HG03135 (cell line): ENCODE data around the gene EPHA2.
"Not testable (repeated sequence)": the region's sequence is repeated elsewhere in the genome, so short reads cannot be mapped to it uniquely, and the experiment has no call there.

Source experiments
- ATAC-seq: cut with Tn5 transposase; IDR thresholded peaks from one replicate; pipeline ENCODE4 v1.9.1; 2021; ENCODE audit warnings: mild to moderate bottlenecking, moderate library complexity; ENCODE audit not compliant: unreplicated experiment

Gene EPHA2

DNA sequence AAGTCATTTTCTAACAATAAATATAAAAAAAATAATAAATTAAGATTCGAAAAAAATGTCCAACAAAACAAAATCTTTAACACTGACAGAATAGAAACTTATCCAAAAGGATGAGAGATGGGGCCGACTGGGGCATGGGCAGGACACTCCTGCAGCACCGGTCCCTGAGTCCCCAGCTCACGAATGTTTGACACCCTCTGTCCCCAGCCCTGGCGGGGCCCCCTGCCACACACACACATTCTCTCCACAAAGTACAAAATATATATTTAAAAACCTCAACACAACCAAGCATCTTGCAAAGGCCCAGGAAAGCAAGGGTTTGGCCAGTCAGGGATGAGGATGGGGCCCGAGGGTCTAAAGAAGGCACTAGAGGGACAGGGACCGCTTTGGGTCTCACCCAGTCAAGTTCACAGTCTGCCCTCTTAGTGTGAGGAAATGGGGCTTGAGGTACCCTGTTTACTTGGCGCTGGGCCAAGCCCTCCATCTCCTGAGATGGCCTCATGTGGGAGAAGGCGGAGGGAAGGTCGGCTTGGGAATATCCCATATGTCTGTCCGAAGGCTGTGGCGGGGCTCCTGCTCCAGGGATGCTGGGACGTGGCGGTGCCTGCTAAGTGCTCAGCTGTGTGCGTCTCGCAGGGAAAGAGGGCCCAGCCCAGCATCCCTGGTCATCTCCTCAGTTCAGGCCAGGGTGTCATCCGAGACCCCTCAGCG is 31.3 kb downstream of the EPHA2 start:
- no peak for ATAC-seq

DNA sequence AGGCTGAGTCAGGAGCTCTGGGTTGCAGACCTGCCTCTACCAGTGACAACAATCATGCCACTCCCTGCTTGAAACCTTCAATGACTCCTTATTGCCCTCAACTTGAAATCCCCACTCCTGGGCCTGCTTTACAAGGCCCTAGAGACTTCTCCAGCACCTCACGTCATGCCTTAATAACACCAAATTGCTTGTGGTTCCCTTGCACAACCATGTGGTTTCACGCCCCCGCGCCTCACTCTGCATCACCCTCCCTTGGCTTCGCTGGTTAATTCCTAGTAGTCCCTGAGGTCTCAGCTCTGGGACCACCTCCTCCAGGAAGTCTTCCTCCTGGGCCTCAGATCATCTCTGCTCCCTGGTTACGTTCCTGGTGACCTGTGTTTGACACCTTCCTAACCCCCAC is 33.0 kb downstream of the EPHA2 start:
- no peak for ATAC-seq

DNA sequence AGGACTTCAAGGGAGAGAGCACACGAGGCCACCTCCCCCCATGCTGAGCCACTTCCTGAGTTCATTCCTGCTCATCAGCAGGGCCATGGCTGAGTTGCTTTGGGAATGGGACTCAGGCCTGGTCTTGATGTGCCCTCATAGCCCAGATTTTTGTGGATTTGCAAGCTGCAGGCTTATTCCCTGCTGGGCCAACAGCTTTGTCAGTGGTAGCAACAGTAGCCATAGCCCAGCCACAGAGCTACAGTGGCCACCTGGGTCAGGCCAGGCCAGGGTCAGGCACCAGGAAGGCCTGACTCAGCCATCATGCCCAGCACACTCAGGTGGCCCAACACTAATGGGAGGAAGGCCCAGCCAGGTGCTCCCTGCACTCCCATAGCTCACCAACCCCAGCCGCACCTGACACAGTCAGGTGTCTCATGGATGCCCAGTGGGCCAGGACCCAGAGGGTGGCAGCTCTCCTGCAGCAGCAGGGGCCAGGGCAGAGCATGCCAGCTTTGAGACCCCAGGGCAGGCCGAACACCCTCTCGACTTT is 33.5 kb downstream of the EPHA2 start:
- ATAC-seq: no peak

DNA sequence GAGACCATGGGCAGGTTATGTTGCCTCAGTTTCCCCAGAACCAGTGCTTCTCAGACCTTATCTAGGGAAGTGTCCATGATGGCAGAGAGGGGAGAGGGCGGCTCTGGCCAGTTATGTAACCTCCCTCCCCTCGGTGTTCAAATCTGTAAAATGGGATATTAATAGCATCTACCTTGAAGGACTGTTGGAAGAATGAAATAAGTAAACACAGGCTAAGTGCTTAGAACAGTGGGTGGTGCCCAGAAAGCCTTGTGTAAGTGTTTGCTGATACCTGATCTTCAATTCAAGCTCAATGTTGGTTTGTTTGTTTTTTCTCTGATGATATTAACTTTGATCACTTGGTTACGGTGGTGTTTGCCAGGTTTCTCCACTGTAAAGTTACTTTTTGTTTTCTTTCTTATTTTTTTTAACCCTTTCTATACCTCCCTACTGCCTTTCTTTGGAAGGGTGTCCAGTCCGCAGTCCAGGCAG is 34.9 kb downstream of the EPHA2 start:
- no peak for ATAC-seq

DNA sequence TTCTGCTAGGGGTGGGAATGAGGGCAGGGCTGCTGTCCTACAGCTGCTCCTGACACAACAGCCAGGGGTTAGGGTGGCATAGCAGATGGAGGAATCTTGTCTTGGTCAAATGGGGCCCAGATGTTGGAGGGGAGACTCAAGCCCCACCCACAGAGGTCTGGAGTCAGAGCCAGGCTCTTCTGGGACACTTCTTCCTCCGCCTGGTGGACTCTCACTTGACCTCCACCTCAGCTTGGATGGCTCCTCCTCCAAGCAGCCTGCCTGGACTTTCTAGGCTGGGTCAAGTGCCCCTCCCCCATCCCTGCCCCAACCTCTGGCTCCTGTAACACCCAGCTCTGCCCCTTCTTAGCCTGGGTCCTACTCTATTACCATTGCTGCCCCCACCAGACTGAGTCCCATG is 35.5 kb downstream of the EPHA2 start:
- no peak for ATAC-seq

DNA sequence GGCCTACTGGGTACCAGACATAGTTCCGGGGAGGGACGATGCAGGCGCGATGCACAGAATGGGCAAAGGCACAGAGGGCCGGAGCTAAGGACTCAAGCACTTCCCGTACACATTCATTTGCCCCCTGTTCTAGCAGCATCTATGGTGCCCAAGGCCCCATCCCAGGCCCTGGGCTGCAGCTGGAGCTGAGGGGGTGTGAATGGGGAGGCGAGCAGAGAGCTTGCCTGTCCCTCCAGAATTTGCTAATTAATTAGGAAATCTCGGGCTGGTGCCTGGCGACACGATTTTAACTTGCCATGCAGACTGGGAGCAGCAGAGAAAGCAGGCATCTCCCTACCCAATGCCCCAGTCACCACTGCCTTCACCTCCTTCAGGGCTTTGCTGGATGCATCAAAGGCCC is 35.9 kb downstream of the EPHA2 start:
- ATAC-seq: no peak

DNA sequence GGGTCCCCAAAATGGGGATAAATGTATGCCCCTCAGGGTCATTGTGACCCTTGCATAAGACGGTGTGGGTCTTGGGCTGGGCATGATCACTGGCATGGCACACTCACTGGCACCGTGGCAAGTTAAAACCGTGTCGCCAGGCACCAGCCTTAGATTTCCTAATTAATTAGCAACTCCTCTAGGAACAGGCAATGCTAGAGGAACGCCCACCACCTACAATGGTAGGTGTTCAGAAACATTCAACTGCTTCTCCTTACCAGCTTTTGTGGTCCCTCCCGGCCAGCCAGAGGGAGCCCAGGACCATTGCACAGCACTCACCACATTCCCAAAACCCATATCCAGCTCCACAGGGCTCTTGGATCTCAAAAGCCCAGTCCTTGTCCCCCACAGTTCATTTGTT is 36.4 kb downstream of the EPHA2 start:
- no peak for ATAC-seq

DNA sequence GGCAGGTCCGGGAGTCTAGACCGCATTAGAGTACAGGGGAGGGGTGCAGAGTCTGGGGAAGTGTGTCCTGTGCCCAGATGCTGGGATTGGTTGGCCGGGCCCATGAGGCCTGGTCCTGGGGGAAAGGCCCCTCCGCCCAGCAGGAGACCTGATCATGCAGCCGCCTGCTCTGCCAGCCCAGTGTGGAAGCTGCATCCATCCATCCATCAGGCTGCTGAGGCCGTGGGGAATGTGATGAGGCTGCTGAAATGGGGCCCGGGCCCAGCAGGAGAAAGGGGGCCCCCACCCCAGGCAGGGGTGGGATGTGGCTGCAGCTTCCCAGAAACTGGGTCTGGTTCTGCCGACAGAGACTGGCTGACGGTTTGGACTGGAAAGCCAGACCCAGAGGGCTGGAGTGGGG is 37.2 kb downstream of the EPHA2 start:
- ATAC-seq: no peak

DNA sequence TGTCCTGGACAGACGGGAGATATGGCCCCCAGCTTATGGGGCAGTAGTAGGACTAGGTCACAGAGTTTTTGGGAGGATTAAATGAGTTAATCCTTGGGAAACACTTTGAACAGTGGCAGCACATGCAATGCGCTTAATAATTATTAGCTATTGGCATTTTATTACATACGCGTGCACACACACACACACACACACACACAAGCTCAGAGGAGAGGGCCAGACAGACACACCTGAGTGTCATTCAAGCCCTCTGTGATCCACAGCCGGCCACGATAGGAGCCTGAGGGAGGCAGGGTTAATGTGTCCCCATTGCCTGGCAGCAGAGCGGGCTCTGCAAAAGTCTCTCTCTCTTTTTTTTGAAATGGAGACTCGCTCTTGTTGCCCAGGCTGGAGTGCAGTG is 37.9 kb downstream of the EPHA2 start:
- no peak for ATAC-seq

DNA sequence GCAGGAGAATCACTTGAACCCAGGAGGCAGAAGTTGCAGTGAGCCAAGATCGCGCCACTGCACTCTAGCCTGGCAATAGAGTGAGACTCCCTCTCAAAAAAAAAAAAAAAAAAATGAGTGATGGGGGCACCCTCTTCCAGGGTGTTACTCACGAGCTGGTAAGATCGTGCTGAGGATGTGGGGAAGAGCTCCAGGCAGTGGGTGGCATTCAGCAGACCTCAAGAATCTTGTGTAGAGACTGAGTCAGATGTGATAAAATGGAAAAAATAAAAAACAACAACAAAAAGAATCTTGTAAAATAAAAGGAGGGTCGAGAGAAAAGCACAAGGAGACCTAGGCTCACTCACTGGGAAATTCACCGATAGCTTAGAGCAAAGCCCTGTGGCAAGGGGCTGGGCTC is 38.5 kb downstream of the EPHA2 start:
- no peak for ATAC-seq

DNA sequence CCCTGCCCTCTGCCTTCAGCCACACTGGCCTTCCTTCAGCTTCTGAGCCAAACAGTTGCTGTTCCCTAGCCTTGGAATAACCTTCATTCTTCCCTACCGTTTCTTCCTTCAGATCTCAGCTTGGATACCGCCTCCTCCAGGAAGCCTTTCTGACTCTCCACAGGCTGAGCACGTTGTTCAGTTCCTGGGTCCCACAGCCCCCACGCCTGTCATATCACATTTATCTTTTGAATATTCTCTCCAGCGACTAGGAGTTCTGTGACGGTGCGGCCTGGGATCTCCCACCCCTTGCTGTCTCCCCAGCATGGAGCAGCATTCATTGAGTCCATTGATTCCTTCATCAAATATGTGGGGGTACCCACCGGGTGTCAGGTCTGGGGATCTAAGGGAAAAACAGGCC is 39.2 kb downstream of the EPHA2 start:
- no peak for ATAC-seq

DNA sequence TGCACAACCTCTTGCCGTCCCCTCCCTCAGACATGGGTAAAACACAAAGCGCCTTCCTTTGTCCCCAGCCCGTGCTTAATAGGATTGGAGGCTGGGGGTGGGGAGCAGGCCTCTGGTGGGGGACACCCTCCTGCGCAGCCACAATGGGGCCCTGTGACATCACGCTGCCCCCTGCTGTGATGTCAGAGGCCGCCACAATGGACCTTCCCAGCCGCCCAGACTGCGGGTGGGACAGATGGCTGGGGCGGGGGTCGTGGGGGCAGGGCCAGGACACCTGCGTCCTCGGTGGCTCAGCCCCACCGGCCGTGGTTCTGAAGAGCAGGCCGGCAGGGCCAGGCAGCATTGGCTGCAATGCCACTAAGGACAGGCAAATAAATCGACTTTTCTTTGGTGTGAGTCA is 39.9 kb downstream of the EPHA2 start:
- ATAC-seq: no peak

DNA sequence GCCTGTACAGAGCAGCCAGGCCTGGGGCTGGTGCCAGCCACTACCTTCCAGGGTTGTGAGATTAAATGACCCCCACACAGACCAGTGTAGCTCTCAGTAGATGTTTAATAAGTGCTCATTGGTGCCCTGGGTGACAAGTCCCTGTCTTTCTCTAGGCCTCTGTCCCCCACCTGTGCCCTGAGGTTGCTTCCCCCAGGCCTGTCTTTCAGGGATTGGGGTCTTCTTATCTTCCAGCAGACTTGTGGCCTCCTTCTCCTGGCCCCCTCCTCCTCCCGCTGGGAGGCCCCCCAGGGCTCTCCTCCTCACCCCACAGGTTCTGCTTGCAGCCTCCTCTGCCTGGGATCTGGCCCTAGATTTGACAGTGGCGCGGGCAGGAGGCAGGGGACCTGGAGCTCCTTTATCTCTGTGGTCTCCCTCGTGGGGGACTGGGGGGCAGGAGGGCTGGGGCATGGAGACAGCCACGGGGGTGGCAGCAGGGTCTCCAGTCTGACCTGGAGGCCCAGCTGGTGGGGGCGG is 40.3 kb downstream of the EPHA2 start:
- no peak for ATAC-seq

DNA sequence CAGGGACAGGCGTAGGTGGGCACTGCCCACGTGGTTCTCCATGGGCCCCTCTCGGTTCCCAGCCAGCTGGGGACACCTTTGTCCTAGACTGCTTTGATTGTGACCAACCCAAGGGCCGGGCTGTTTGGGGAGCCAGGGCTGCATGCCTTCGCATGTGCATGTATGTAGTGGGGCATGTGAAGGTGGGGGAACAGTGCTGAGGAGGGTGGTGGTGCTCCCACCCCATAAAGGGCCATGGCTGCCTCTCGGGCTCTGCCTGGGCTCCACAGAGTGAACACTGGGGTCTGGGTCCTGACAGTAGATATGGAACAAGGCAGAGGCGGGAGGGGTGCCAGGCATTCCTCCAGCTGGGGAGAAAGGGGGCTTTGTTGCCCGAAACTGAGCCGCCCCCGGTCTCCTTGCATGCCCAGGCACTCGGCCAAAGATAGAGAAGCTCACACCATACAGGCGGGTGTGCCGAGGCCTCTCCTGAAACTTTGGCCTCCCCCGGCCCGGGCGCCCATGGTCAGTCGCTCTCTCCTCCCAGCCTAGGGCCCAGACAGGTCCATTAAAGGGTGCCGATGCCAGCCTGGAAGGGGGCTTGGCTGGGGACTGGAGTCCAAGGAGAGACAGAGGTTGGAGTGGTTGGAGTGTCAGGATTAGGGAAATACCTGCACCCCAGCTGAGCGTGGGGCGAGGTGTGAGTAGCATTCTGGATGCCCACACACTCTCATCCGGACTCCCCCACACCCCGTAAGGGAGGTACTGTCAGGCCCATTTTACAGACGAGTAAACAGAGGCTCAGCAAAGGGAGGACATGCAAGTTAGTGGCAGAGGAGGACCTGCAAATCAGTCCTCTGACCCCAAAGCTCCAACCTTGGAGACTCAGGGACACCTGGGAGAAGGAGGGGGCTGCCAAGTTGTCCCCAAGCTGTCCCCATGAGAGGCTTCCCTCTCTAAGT is 41.1 kb downstream of the EPHA2 start:
- no peak for ATAC-seq

DNA sequence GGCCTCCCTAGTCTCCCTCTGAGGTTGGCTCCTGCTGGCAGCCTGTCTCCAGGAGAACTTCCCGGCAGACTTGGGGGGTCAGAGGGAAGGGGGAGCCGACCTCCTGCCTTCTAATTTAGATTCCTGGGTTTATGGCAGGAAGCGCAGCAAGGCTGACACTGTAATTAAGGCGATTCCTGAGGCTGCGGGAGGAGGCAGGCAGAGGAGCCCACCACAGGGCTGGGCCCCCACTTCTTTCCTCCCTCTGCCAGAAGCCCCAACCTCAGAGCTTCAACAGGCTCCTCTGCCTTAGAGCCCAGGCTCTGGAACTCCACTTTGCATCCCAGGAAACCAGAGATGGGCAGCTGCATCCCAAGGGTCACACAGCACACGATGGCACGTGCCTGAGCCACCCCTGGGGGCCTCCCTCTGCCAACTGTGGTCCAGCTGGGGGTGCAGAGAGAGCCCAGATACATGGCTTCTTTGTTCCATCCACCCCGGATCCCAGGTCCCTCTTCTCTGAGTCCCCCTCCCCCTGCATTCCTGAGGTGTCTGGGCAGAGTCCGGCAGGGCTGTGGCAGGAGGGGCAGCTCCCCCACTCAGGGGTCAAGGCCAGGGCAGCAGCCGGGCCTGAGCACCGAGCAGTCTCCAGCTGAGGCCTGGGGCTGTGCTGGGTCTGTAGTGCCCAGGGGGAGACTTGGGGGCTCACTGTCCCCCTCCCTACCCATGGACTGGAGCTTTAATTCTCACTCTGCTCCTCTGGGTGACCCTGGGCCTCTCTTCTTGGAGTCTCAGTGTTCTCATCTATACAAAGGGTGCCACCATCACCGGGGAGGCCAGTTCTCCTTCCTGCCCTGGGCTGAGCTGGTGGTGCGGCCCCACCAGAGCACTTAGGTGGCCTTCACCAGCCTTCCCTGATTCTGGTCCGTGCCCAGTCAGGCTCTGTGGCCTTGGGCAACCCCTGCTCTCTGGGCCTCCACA is 43.0 kb downstream of the EPHA2 start:
- ATAC-seq: no peak

DNA sequence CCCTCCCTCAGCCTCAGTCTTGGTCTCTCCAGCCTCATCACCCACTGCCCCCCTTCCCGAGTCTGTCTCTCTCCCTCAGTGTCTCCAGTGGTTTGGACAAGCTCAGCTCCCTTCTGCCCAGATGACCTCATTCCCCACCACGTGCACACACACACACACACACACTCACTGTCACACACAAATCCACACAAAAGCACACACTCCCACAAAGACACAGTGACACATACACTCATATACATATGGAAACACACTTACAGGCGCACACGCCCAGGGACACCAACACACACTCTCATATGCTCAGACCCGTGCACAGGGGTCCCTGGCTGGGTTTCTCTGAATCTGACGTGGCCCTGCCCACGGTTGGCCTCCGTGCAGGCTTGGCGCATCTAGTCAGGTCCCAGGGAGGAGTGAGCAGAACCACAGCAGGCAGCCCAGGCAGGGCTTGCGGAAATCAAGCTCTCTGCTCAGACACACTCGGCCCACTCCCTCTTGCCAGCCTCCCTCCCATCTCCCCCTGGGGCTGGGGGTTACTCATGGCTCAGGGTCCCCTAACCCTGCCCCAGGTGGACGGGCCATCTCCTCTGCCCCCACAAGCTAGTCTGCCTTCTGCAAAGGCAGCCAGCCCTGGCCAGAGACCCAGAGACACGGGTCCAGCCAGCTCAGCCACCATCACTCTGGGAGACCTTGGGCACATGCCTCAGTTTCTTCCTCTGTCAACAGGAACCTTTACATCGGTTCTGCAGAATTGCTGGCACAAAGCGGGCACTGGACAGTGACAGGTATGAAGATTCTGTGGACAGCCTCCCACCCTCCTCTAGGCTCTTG is 43.9 kb downstream of the EPHA2 start:
- no peak for ATAC-seq

DNA sequence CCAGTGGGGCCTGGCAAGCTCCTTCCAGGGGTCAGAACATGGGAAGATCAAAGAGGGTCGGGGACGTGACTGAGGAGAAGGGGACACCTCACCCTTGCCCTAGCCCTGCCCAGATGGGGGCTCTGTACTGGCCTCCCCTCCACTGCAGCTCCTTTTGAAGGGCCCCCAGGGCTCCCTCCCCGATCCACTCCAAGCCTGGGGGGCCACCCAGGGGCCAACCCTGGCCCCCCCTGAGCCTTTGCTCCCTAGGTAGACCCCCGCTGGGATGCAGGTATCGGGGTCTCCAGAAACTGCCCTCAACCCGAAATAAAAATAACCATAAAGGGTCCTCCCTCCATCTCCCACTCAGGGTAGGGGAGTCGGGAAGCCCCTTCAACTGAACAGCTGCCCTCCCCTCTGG is 45.0 kb downstream of the EPHA2 start:
- no peak for ATAC-seq

DNA sequence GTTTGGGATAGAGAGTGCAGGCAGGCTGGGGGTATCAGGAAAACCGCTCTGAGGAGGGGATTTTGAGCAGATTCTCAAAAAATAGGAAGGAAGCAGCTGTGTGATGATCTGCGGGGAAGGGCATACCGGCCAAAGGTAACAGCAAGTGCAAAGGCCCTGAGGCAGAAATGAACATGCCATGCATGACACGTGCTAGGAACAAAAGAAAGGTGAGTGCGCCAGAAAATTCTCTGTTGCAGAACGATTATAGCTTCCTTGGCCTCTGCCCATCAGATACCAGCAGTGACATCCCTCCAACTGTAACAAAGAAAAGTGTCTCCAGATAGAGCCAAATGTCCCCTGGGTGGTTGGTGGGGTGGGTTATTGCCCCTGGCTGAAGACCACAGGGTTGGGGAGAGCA is 45.4 kb downstream of the EPHA2 start:
- no peak for ATAC-seq

DNA sequence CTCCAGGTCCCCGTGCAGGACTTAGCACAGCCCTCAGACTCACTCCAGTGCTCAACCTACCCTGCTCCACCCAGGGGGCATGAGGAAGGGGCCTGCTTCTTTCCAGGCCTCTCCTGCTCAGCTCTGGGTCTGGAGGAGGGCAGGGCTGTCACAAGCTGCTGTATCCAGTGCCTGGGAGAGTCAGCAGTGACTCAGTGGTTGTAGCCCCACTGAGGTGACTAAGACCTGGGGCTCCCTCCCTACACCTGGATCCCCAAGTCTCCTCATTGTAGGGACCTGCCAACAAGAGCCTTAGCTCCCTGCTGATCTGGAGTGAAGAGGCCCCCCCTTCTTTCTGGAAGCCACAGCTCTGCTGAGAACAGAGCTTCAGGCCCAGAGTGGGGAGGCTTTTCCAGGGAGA is 46.3 kb downstream of the EPHA2 start:
- no peak for ATAC-seq

DNA sequence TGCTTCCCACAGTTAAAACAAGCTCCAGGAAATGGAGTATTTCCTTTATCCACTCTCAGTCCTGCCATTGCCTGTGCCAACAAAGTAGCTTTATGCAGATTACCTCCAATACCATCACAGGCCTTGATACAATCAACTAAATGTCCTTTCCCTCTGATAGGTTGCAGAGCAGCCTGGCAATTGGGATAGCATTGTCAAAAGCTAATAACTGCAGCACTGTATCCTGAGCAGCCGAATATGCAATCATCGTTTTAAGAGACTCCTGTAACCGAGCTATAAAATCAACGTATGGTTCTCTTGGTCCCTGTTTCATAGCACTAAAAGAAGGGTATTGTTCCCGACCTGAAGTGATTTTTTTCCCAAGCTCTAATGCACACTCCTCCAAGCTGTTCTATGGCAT is 48.8 kb downstream of the EPHA2 start:
- ATAC-seq: not testable (repeated sequence)
